NOMO-1 (cell line): ENCODE measurements around the gene MIB2.
A peak's percentile ranks its signal among the peaks of the same experiment; 100 is the strongest.

ENCODE experiments used
- DNase-seq, 2 experiments: peaks; one replicate each; lab custom pipeline; 2025; ENCODE audit not compliant: unreplicated experiment in 2 of 2; lab: John Stamatoyannopoulos, UW

The MIB2 gene

GRCh38 chr1:1614204-1614953 is 921 bp upstream of the MIB2 start:
- DNase-seq = peak; percentile 76 to 86

GRCh38 chr1:1614954-1615255 is 395 bp upstream of the MIB2 start:
- DNase-seq = no peak

GRCh38 chr1:1616045-1616790 is 918 bp downstream of the MIB2 start:
- DNase-seq = peak in 1 of 2 experiments; percentile 22

- DNase-seq = no peak
Measured at GRCh38 chr1:1616838-1617237, 1.5 kb downstream of the MIB2 start.

GRCh38 chr1:1617516-1617915 is 2.2 kb downstream of the MIB2 start:
- DNase-seq = no peak

GRCh38 chr1:1617925-1618324 is 2.6 kb downstream of the MIB2 start:
- no peak for DNase-seq

- DNase-seq = no peak
Measured at GRCh38 chr1:1618396-1619068, 3.2 kb downstream of the MIB2 start.

- no peak for DNase-seq
Measured at GRCh38 chr1:1619917-1620361, 4.6 kb downstream of the MIB2 start.

- no peak for DNase-seq
Measured at GRCh38 chr1:1620433-1621139, 5.3 kb downstream of the MIB2 start.

GRCh38 chr1:1621173-1622009 is 6.1 kb downstream of the MIB2 start:
- DNase-seq = no peak

GRCh38 chr1:1622010-1622787 is 6.9 kb downstream of the MIB2 start:
- DNase-seq = no peak

GRCh38 chr1:1622788-1623094 is 7.4 kb downstream of the MIB2 start:
- no peak for DNase-seq

GRCh38 chr1:1623181-1623630 is 7.9 kb downstream of the MIB2 start:
- no peak for DNase-seq

- DNase-seq = no peak
Measured at GRCh38 chr1:1623631-1624442, 8.5 kb downstream of the MIB2 start.

GRCh38 chr1:1624443-1625403 is 9.4 kb downstream of the MIB2 start:
- DNase-seq = no peak

- DNase-seq = no peak
Measured at GRCh38 chr1:1625404-1625775, 10.1 kb downstream of the MIB2 start.

GRCh38 chr1:1625824-1626206 is 10.5 kb downstream of the MIB2 start:
- no peak for DNase-seq
